ENCODE measurements around the gene PDE6B. TPM values are rescaled to one million over a fixed set of nuclear protein-coding genes. Genes with fewer than 3 reads are reported as not detected.

Gene PDE6B
- total and polyA plus RNA-seq, 4 donors: 2.7 to 24.6 (median 12.0) TPM

DNA sequence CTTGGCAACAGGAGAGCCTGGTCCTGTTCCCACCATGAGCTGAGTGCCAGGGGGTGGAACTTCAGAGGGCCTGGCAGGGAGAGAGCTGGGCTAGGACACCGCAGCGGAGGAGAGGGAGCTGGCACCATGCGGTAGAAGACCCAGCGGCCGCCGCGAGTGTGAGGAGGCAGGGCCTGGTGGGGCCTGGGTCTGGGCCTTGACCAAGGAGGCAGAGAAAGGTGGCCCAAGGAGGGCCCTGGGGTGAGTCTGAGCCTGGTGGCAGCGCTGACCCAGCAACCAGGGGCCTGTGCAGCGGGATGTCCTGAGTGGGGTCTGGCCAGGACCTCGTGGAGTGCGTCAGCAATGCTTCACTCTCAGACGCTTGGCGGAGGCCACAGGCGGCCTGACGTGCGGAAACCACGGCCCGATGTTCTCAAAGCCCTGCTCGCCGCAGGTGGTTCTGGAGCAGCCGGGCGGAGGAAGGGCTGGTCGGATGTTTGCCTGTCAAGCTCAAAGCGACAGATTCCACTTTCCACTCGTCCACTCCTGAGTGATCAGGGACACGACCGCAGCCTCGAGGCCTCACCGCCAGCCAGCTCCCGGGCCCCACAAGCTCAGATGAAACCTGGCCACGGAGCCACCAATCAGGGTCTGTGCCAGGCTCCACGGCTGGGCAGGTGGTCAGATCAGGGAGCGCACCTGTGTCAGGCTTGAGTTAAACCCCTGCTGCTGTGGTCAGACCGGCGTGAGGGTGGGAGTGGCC, 27.9 kb downstream of the PDE6B start:
- TF ChIP-seq, protein P1, sequence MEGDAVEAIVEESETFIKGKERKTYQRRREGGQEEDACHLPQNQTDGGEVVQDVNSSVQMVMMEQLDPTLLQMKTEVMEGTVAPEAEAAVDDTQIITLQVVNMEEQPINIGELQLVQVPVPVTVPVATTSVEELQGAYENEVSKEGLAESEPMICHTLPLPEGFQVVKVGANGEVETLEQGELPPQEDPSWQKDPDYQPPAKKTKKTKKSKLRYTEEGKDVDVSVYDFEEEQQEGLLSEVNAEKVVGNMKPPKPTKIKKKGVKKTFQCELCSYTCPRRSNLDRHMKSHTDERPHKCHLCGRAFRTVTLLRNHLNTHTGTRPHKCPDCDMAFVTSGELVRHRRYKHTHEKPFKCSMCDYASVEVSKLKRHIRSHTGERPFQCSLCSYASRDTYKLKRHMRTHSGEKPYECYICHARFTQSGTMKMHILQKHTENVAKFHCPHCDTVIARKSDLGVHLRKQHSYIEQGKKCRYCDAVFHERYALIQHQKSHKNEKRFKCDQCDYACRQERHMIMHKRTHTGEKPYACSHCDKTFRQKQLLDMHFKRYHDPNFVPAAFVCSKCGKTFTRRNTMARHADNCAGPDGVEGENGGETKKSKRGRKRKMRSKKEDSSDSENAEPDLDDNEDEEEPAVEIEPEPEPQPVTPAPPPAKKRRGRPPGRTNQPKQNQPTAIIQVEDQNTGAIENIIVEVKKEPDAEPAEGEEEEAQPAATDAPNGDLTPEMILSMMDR (IDR thresholded peaks at IDR 0.05; ENCODE audit: control extremely low read depth, extremely low read depth): no peak
- peaks cover 0 to 7% (median 0%) of the 10 kb centered on the region in 4 donors for H3K9me3 ChIP-seq (ENCODE audit: control insufficient read depth in 4 of 4, insufficient read depth in 3 of 4, low read length in 3 of 4)
- no peak for ATAC-seq (ENCODE audit: insufficient read depth, low FRiP score)
- peaks cover 0 to 48% (median 3%) of the 10 kb centered on the region in 3 donors for H3K27me3 ChIP-seq (ENCODE audit: control insufficient read depth in 3 of 3, insufficient read depth in 3 of 3, low read length in 2 of 3)
- H3K4me3 ChIP-seq: no peak overlapping the region
- H3K36me3 ChIP-seq (ENCODE audit: control insufficient read depth in 4 of 4, insufficient read depth in 4 of 4, low read length in 4 of 4): no peaks in the 10 kb centered on the region
- H3K9ac ChIP-seq (ENCODE audit: insufficient read depth in 1 of 2, low read length in 2 of 2): no peak overlapping the region
- no peaks in the 10 kb centered on the region for H3K4me1 ChIP-seq (ENCODE audit: control insufficient read depth in 5 of 5, insufficient read depth in 5 of 5, low read length in 5 of 5)
- H3K27ac ChIP-seq (ENCODE audit: low read depth in 1 of 2, low read length in 1 of 2): no peak overlapping the region
- WGBS, 2 donors: 87 to 92% methylated on average over 35 of the region's 35 CpGs
- peak in 1 of 3 donors; percentile 9 for DNase-seq

DNA sequence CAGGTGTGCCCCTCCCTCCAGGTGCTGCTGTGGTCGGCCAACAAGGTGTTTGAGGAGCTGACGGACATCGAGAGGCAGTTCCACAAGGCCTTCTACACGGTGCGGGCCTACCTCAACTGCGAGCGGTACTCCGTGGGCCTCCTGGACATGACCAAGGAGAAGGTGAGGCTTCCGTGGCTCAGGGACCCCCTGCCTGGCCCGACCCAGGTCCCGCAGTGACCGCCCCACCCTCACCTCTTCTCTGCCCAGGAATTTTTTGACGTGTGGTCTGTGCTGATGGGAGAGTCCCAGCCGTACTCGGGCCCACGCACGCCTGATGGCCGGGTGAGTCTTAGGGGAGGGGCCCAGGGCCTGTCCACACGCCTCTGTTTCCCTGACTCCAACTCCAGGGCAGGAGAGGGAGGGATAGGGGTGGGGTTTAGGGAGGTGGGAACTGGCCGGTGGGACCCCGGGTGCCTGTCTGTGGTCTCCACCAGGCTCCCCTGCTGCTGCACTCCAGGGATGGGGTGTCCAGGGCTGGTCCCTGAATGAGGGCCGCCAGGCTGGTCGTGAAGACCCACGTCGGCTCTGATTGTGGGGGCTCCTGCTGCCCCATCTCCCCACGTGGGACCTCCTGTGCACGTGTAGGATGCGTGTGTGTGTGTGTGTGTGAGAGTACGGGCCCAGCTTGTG, 28.6 kb downstream of the PDE6B start:
- TF ChIP-seq, protein P1 (IDR thresholded peaks at IDR 0.05; ENCODE audit: control extremely low read depth, extremely low read depth): no peak

DNA sequence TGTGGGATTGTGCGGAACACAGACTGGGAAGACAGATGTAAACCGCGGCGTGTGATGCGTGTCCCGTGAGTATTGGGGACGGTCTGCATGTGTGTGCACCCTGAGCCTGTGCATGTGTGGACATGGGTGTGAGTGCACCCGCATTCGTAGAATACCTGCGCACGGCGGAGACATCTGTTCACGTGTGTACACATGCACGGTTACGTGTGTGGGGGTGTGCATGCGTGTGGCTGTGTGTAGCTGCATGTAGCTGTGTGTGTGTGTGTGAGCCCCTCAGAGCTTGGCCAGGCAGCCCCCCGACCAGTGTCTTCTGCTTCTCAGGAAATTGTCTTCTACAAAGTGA, 29.1 kb downstream of the PDE6B start:
- Histone ChIP-seq H3K9me3 (ENCODE audit: control insufficient read depth in 4 of 4, insufficient read depth in 3 of 4, low read length in 3 of 4) (peaks cover 0 to 7% (median 0%) of the 10 kb centered on the region in 4 donors), H3K4me3 (no peak overlapping the region), H3K36me3 (ENCODE audit: control insufficient read depth in 4 of 4, insufficient read depth in 4 of 4, low read length in 4 of 4) (peaks cover 0 to 3% (median 0%) of the 10 kb centered on the region in 4 donors), H3K4me1 (ENCODE audit: control insufficient read depth in 5 of 5, insufficient read depth in 5 of 5, low read length in 5 of 5) (no peaks in the 10 kb centered on the region), H3K27me3 (ENCODE audit: control insufficient read depth in 3 of 3, insufficient read depth in 3 of 3, low read length in 2 of 3) (peaks cover 0 to 48% (median 3%) of the 10 kb centered on the region in 3 donors), H3K27ac (ENCODE audit: low read depth in 1 of 2, low read length in 1 of 2) (no peak overlapping the region), H3K9ac (ENCODE audit: insufficient read depth in 1 of 2, low read length in 2 of 2) (no peak overlapping the region)
- TF ChIP-seq, protein P1 (IDR thresholded peaks at IDR 0.05; ENCODE audit: control extremely low read depth, extremely low read depth): no peak
- 92 to 95% methylated on average over 17 of the region's 17 CpGs for WGBS, 2 donors
- ATAC-seq (ENCODE audit: insufficient read depth, low FRiP score): no peak
- DNase-seq: peak in 1 of 3 donors; percentile 11

More for the DNA sequence above, 28.6 kb downstream of the PDE6B start:
- no peaks in the 10 kb centered on the region for H3K36me3 ChIP-seq (ENCODE audit: control insufficient read depth in 4 of 4, insufficient read depth in 4 of 4, low read length in 4 of 4)
- WGBS, 2 donors: 77 to 87% methylated on average over 29 of the region's 29 CpGs
- peaks cover 0 to 7% (median 0%) of the 10 kb centered on the region in 4 donors for H3K9me3 ChIP-seq (ENCODE audit: control insufficient read depth in 4 of 4, insufficient read depth in 3 of 4, low read length in 3 of 4)
- peaks cover 0 to 48% (median 3%) of the 10 kb centered on the region in 3 donors for H3K27me3 ChIP-seq (ENCODE audit: control insufficient read depth in 3 of 3, insufficient read depth in 3 of 3, low read length in 2 of 3)
- H3K4me3 ChIP-seq: no peak overlapping the region
- DNase-seq: peak in 1 of 3 donors; percentile 9
- ATAC-seq (ENCODE audit: insufficient read depth, low FRiP score): no peak
- no peak overlapping the region for H3K9ac ChIP-seq (ENCODE audit: insufficient read depth in 1 of 2, low read length in 2 of 2)
- no peaks in the 10 kb centered on the region for H3K4me1 ChIP-seq (ENCODE audit: control insufficient read depth in 5 of 5, insufficient read depth in 5 of 5, low read length in 5 of 5)
- no peak overlapping the region for H3K27ac ChIP-seq (ENCODE audit: low read depth in 1 of 2, low read length in 1 of 2)
